ENCODE measurements around the gene LCN10.

DNA sequence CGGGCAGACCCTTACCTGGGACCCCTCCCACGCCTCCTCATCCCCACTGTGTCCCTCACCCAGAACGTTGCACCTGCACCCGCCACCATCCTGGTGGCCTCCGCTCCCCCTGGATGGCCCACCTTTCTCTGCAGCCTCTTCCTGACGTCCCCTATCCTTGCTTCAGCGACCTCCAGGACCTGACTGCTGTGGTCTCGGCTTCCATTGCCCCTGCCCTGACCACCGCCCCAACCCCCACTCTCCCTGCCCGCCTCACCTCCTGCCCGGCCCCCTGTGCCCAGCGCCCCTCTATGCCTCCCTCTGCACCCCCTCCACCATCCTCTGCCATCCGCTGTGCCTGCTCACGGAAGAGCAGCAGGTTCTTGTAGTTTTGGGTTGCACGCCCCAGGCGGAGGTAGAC is 2.2 kb downstream of the LCN10 start:
- TF ChIP-seq, protein P1, sequence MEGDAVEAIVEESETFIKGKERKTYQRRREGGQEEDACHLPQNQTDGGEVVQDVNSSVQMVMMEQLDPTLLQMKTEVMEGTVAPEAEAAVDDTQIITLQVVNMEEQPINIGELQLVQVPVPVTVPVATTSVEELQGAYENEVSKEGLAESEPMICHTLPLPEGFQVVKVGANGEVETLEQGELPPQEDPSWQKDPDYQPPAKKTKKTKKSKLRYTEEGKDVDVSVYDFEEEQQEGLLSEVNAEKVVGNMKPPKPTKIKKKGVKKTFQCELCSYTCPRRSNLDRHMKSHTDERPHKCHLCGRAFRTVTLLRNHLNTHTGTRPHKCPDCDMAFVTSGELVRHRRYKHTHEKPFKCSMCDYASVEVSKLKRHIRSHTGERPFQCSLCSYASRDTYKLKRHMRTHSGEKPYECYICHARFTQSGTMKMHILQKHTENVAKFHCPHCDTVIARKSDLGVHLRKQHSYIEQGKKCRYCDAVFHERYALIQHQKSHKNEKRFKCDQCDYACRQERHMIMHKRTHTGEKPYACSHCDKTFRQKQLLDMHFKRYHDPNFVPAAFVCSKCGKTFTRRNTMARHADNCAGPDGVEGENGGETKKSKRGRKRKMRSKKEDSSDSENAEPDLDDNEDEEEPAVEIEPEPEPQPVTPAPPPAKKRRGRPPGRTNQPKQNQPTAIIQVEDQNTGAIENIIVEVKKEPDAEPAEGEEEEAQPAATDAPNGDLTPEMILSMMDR (IDR thresholded peaks at IDR 0.05) = no peak
- no peak for TF ChIP-seq POLR2AphosphoS5 (IDR thresholded peaks at IDR 0.05; ENCODE audit: insufficient read depth in 1 of 2, low read depth in 1 of 2)
- TF ChIP-seq POLR2A (IDR thresholded peaks at IDR 0.05) = no peak

Data from vagina (tissue), 2 donors.